Measurements from ENCODE around the gene CDKN2D. TPM values are rescaled to one million over a fixed set of nuclear protein-coding genes. Genes with fewer than 3 reads are reported as not detected.

Gene CDKN2D
- total RNA-seq (2014; rRNA removed; shearing (Covaris generic)): 28.1 and 36.6 TPM in 2 replicates

DNA sequence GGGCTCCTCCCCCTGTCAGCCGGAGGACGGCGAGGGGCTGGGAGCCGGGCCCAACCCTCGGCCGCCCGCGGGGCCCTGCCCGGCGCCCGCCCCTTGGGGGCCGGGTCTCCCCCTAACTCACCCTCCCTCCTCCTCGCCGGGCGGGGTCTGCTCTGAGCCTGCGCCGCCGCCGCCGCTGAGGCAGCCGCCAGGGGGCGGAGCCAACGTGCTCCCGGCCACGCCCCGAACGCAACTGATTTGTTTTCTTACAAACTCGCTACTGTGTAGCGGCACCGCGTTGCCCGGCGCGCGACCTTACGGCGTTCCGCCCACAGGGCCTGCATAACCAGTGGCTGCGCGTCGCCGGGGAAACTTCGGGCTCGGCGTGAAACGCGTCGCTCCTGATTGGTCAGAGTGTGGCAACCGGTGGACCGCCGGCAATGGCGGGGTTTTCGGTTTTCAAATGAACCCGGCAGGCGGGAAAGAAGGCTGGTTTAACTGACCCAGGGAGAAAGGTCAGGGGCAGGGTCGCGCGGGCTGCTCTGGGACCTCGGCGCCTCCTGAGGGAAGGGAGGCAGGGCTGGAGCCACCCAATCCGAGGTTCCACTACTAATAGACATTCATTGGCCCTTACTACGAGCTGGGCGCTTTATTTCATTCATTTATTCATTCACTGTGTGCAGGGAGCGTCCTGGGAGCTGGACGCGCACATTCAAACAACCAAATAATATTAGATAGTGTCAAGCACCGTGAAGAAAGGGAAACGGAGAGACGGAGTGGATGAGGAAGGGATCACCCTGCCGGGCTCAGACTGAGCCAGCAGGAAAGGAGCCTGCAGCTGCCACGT lies at the start of gene CDKN2D:
Gene CDKN2D, minus strand, starts transcription at position 154 of the 826 bp plus-strand sequence. CDS start 326 bp downstream, outside the sequence.
- H3K4me1 ChIP-seq (replicated peaks): peaks cover 29% of the 10 kb centered on the region
- H3K27me3 ChIP-seq (replicated peaks): no peaks in the 10 kb centered on the region
- peak within 1 kb of the TSS; percentile 87 for H3K4me3 ChIP-seq
- peak within 1 kb of the TSS; percentile 92 for H3K27ac ChIP-seq
- peaks cover 24% of the 10 kb centered on the region for H3K36me3 ChIP-seq
- H3K9me3 ChIP-seq (replicated peaks): no peaks in the 10 kb centered on the region
- peak; percentile 98 to 100 for DNase-seq (ENCODE audit: low read depth in 1 of 2, low spot score in 2 of 2)

DNA sequence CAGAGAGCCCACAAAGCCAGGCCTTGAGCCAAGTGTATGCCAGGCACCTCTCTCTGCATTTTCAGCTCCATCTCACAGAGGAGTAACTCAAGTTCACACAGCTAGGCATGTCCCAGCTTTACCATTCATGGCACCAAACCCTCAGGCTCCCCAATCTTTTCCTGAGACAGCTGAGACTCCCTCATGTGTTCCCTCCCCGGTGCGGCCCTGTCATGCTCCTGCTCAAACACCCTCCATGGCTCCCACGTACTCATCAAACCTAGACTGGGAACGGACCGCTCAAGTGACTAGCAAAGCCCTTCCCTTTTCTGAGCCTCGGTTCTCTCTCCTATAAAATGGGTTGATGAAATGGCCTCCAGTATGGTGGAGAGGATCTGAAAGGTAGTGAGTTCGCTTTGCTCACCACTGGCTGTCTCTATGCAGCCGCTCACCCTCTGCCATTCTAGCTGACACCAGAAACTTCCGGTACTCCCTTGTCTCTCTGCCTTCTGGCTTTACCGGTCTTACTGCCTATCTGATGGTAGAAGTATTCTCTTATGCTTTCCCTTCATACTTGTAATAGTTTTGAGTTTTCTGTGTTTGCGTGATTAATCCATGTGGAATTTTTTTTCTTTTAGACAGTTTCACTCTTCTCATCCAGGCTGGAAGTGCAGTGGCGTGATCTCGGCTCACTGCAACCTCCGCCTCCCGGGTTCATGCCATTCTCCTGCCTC lies 48.8 kb upstream of the CDKN2D start:
- Histone ChIP-seq H3K9me3 (replicated peaks) (no peaks in the 10 kb centered on the region), H3K4me3 (peak overlapping the region; percentile 13), H3K27me3 (replicated peaks) (no peaks in the 10 kb centered on the region), H3K27ac (peak overlapping the region; percentile 89), H3K36me3 (peaks cover 12% of the 10 kb centered on the region), H3K4me1 (replicated peaks) (peaks cover 34% of the 10 kb centered on the region)
- DNase-seq (ENCODE audit: low read depth in 1 of 2, low spot score in 2 of 2): peak; percentile 85 to 95

DNA sequence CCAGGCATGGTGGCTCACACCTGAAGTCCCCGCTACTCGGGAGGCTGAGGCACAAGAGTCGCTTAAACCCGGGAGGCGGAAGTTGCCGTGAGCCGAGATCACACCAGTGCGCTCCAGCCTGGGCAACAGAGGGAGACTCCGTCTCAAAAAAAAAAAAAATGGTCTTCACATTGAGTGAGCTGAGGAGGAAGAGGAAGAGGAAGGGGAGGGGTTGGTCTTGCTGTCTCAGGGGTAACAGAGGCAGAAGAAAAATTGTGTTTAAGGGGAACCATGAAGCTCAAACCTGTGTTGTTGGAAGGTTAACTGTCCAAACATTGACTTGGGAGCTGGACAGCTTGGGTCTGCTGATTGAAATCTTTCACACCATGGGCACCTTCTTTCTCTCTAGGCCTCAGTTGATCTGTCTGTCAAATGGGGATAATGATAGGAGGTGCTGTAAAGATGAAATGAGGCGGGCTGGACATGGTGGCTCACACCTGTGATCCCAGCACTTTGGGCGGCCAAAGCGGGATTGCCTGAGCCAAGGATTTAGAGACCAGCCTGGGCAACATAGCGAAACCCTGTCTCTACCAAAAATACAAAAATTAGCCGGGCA lies 46.7 kb upstream of the CDKN2D start:
- Histone ChIP-seq H3K27ac (no peak overlapping the region), H3K9me3 (replicated peaks) (no peaks in the 10 kb centered on the region), H3K36me3 (peaks cover 7% of the 10 kb centered on the region), H3K4me1 (replicated peaks) (peaks cover 29% of the 10 kb centered on the region), H3K27me3 (replicated peaks) (no peaks in the 10 kb centered on the region), H3K4me3 (no peak overlapping the region)
- no peak for DNase-seq (ENCODE audit: low read depth in 1 of 2, low spot score in 2 of 2)

DNA sequence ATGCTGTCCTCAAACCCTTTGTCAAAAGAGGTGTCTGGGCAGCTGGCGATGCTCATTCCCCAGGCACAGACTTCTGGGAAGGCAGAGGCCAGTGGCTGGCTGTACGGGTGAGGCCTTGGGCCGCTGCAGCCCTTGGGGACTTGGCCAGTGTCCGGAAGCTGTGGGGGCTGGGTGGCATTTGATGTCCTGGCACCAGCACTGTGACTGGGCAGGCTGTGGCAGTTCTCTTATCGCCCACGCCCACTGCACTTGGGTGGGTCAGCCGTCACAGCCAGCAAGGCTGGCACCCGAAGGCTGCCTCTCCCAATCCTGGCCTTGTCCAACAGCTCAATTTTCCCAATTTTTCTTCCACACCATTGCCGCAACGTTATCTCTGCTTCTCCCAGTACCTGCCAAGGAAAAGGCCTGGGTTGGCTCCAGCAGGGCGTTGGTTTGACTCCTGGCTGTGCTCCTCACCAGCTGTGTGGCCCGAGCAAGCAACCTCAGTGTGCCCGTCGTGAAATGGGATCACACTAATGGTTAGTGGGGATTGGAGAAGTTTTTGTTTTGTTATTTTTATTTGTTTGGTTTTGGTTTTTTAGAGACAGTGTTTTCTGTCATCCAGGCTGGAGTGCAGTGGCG lies 43.8 kb upstream of the CDKN2D start:
- Histone ChIP-seq H3K27me3 (replicated peaks) (no peaks in the 10 kb centered on the region), H3K4me3 (no peak overlapping the region), H3K4me1 (replicated peaks) (peaks cover 20% of the 10 kb centered on the region), H3K9me3 (replicated peaks) (no peaks in the 10 kb centered on the region), H3K36me3 (peaks cover 7% of the 10 kb centered on the region; the same call in 1 of the 2 replicates), H3K27ac (no peak overlapping the region)
- DNase-seq (ENCODE audit: low read depth in 1 of 2, low spot score in 2 of 2): no peak

DNA sequence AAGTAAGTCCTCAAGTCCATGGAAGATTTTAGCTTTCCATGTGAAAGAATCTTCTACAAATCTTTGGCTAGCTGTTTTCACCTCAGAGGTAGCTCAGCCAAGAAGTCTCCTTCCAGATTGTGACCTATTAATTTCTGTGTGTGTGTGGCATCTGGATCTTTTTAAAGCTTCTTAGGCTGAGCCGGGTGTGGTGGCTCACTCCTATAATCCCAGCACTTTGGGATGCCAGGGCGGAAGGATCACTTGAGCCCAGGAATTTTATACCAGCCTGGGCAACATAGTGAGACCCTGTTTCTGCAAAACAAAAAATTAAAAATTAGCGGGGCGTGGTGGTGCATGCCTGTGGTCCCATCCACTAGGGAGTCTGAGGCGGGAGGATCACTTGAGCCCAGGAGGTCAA lies 43.1 kb upstream of the CDKN2D start:
- no peak overlapping the region for H3K27ac ChIP-seq
- H3K9me3 ChIP-seq (replicated peaks): no peaks in the 10 kb centered on the region
- peaks cover 13% of the 10 kb centered on the region for H3K4me1 ChIP-seq (replicated peaks)
- H3K27me3 ChIP-seq (replicated peaks): no peaks in the 10 kb centered on the region
- DNase-seq (ENCODE audit: low read depth in 1 of 2, low spot score in 2 of 2): no peak
- peaks cover 7% of the 10 kb centered on the region; the same call in 1 of the 2 replicates for H3K36me3 ChIP-seq
- H3K4me3 ChIP-seq: no peak overlapping the region

DNA sequence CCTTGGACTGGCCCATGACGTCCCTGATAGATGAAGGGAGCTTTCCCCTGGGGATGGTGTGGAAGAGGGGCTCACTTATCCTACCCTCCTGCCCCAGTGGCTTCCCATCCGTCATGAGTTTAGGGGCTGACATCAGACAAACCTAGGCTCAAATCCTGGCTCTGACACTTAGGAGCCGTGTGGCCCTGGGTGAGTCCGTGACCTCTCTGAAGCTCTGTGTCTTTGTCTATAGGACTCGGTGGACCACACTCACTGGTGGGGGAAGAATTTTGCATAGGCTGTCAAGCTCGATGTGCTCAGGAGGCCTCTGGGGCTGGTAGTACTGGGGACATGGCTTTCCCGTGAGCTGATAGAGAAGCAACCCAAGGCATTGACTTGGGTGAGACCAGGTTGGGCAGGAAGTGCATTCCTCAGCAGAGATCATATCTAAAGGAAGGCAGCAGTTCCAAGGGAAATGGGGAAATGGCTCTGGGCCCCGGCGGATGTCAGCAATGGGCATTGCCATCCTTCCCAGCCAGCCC lies 35.7 kb upstream of the CDKN2D start:
- peaks cover 23% of the 10 kb centered on the region for H3K4me1 ChIP-seq (replicated peaks)
- peaks cover 7% of the 10 kb centered on the region for H3K36me3 ChIP-seq
- H3K27ac ChIP-seq: peak overlapping the region; percentile 87
- no peaks in the 10 kb centered on the region for H3K27me3 ChIP-seq (replicated peaks)
- H3K4me3 ChIP-seq: no peak overlapping the region
- no peak for DNase-seq (ENCODE audit: low read depth in 1 of 2, low spot score in 2 of 2)
- no peaks in the 10 kb centered on the region for H3K9me3 ChIP-seq (replicated peaks)

DNA sequence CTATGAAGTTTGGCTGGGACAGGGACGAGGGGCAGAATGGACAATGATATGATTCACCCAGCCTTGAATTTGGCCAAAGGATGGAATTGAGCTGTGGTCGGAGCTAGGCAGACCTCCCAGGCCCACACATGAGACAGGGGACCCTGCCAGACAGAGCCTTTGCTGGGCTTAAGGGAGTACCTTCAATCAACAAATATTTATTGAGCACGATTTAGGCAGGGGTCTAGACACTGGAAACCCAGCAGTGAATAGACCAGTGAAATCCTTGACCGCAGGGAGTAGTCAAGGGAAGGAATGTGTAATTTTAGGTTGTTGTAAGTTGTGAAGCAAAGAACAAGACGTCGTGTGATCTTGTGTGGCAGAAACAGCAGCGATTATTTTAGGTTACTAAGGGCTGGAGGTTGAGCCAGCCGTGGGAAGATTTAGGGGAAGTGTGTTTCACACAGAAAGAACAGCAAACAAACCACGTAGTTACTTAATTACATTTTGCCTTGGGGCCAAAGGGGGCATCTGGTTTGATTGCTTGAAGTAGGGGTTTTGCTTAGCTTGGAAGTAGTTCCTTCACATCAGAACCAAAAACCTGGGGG lies 35.2 kb upstream of the CDKN2D start:
- Histone ChIP-seq H3K36me3 (peaks cover 7% of the 10 kb centered on the region), H3K4me3 (peak overlapping the region; percentile 96), H3K4me1 (replicated peaks) (peaks cover 23% of the 10 kb centered on the region), H3K9me3 (replicated peaks) (no peaks in the 10 kb centered on the region), H3K27ac (peak overlapping the region; percentile 87), H3K27me3 (replicated peaks) (no peaks in the 10 kb centered on the region)
- DNase-seq (ENCODE audit: low read depth in 1 of 2, low spot score in 2 of 2): peak; percentile 60 to 80

DNA sequence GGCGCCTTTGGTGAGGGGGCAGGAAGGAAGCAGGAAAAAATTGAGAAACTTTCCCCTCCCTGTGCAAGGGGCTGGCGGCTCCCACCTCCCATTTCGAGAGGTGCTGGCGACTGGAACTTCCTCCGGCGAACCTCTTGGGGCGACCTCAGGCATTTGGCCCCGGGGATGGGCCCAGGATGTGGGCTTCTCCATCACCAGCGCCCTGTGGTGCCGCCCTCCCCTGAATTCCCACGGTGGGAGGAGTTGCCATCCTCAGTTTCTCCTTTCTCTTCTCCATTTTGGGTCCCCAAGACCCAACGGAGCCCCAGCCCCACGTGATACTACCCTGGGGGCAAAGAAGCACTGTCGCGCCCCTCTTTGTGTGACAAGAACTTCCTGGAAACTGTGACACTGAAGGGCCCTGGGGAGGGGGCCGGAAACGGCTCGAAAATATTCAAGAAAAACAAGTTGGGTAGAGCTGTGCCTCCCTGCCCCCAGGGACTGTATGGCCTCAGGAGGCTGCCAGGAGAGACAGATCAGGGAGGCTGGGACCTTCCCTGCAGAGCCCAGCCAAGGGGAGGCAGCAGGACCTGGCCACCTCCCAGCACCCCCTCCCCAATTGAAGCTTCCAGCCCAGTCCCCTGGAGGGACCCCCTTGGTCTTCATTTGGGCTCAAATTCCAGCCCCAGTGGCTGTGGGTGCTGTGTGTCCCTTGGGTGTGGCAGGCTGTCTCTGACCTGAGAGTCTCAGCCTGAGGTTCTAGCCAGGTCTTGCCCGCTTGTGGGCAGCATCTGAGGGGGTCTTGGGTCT lies 34.5 kb upstream of the CDKN2D start:
- peak; percentile 57 to 58 for DNase-seq (ENCODE audit: low read depth in 1 of 2, low spot score in 2 of 2)
- no peaks in the 10 kb centered on the region; the same call in 1 of the 2 replicates for H3K27me3 ChIP-seq (replicated peaks)
- H3K27ac ChIP-seq: peak overlapping the region; percentile 87
- no peaks in the 10 kb centered on the region for H3K9me3 ChIP-seq (replicated peaks)
- H3K4me1 ChIP-seq (replicated peaks): peaks cover 23% of the 10 kb centered on the region
- peaks cover 7% of the 10 kb centered on the region for H3K36me3 ChIP-seq
- H3K4me3 ChIP-seq: peak overlapping the region; percentile 96

DNA sequence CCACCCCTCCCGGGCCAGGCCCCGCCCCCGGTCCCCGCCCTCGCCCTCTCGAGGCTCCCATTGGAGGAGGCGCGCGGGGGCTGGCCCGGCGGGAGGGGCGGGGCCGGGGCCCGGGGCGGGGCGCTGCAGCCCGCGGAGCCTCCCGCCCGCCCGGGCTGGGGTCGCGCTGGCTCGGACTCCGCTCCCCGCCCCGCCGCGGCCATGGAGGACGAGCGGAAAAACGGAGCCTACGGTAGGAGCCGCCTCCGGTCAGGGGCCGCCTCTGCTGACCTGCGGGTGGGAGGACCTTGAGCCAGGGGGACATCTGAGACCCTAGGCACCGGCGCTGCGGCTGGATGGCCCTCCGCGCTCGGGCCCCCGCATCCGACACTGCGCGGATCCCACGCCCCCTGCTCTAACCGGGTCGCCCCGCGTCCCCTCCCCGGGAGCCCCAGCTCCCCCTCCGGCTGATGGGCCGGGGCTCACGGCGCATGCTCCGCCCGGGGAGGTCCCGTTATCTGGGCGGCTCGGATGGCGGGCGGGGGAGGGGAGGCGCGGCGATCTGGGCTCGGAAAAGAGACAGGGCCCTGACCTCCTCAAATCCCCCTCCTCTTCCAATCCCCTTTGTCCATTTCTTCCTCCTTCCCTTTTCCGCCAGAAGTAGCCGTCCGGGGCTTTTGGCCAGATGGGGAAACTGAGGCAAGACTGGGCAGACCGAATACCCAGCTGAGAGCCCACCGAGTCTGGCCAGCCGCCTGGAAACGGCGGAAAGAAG lies 33.7 kb upstream of the CDKN2D start:
- no peaks in the 10 kb centered on the region for H3K9me3 ChIP-seq (replicated peaks)
- peak overlapping the region; percentile 87 for H3K27ac ChIP-seq
- no peaks in the 10 kb centered on the region; the same call in 1 of the 2 replicates for H3K27me3 ChIP-seq (replicated peaks)
- peak; percentile 60 to 83 for DNase-seq (ENCODE audit: low read depth in 1 of 2, low spot score in 2 of 2)
- H3K36me3 ChIP-seq: peaks cover 7% of the 10 kb centered on the region
- H3K4me3 ChIP-seq: peak overlapping the region; percentile 96
- H3K4me1 ChIP-seq (replicated peaks): peaks cover 23% of the 10 kb centered on the region

DNA sequence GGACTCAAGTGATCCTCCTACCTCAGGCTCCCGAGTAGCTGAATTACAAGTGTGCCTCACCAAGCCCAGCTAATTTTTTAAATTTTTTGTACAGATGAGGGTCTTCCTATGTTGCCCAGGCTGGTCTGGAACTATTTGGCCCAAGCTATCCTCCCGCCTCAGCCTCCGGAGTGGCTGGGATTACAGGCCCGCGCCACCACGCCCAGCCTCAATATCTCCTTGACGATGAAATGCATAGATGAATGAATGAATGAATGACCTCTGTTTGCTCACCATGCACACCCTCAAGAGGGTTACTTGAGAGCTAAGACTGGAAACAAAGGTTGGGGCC lies 33.2 kb upstream of the CDKN2D start:
- no peaks in the 10 kb centered on the region; the same call in 1 of the 2 replicates for H3K27me3 ChIP-seq (replicated peaks)
- peaks cover 23% of the 10 kb centered on the region for H3K4me1 ChIP-seq (replicated peaks)
- peak overlapping the region; percentile 96 for H3K4me3 ChIP-seq
- DNase-seq (ENCODE audit: low read depth in 1 of 2, low spot score in 2 of 2): peak in 1 of 2 experiments; percentile 24
- no peaks in the 10 kb centered on the region for H3K9me3 ChIP-seq (replicated peaks)
- H3K36me3 ChIP-seq: peaks cover 7% of the 10 kb centered on the region
- H3K27ac ChIP-seq: no peak overlapping the region

DNA sequence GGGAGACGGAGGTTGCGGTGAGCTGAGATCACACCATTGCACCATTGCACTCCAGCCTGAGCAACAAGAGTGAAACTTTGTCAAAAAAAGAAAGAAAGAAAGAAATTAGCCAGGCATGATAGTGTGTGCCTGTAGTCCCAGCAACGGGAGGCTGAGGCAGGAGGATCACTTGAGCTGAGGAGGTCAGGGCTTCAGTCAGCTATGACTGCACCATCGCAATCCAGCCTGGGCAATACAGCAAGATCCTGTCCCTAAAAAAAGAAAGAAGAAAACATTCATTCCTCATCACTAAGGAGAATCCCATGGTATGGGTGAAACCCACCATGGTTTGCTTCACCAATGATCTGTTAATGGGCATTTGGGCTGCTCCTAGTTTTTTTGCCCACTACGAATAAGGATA lies 31.4 kb upstream of the CDKN2D start:
- H3K4me1 ChIP-seq (replicated peaks): peaks cover 23% of the 10 kb centered on the region
- H3K4me3 ChIP-seq: no peak overlapping the region
- H3K9me3 ChIP-seq (replicated peaks): no peaks in the 10 kb centered on the region
- no peak for DNase-seq (ENCODE audit: low read depth in 1 of 2, low spot score in 2 of 2)
- H3K36me3 ChIP-seq: peaks cover 7% of the 10 kb centered on the region
- no peak overlapping the region for H3K27ac ChIP-seq
- H3K27me3 ChIP-seq (replicated peaks): no peaks in the 10 kb centered on the region; the same call in 1 of the 2 replicates

Measured in SJSA1 (cell line).